Measurements from ENCODE around the gene GAS7. TPM values are rescaled to one million over a fixed set of nuclear protein-coding genes. Genes with fewer than 3 reads are reported as not detected.

Gene GAS7
- total RNA-seq, 1 experiment from 2014 or later, result 4.1 TPM

Other genes starting within 250 kb of the GAS7 start
- not detected for gene MYH13, start 174.4 kb upstream of the GAS7 start, total RNA-seq (2021; ENCODE audit: unreplicated experiment)
- not detected for gene MYH8, start 223.3 kb upstream of the GAS7 start, total RNA-seq (2021; ENCODE audit: unreplicated experiment)

Data from HCT116 (cell line).